HG03571 (cell line): ENCODE results near the gene OPN1MW3.
"Not testable (repeated sequence)": the region's sequence is repeated elsewhere in the genome, so short reads cannot be mapped to it uniquely, and the experiment has no call there.

Experiments
- ATAC-seq: cut with Tn5 transposase; IDR thresholded peaks from one replicate; pipeline ENCODE4 v1.9.1; 2021; ENCODE audit not compliant: unreplicated experiment

The OPN1MW3 gene

DNA sequence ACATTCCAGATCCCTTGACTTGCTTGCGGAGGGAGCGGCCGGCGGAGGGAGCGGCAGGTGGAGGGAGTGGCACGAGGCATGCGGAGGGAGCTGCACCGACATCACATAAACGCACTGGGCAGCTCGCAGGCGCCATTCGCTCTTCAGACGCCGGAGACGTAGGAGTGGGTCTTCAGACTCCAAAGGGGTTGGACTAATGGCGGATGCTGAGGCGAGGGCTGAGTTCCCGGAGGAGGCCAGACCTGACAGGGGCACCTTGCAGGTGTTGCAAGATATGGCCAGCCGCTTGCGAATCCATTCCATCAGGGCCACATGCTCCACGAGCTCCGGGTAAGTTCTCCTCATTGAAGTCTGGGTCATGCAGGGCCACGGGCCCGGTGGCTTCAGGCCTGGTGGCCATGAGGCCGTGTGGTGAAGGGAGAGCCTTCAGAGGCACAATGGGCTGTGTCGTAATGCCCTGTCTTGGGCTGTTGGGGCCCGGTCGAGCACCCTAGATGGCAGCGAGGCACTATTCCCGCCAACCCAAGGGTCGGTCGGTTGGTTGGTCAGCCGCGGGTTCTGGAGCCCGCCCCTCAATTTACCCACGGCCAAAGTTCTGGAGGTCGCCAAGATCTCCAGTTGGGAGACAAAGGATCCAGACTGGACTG lies 38.4 kb downstream of the OPN1MW3 start, which contains the start of gene TKTL1:
TKTL1 (plus strand) TSS at position 132 of the 647 bp plus-strand sequence; CDS start at position 197, 65 bp downstream.
- no peak for ATAC-seq

DNA sequence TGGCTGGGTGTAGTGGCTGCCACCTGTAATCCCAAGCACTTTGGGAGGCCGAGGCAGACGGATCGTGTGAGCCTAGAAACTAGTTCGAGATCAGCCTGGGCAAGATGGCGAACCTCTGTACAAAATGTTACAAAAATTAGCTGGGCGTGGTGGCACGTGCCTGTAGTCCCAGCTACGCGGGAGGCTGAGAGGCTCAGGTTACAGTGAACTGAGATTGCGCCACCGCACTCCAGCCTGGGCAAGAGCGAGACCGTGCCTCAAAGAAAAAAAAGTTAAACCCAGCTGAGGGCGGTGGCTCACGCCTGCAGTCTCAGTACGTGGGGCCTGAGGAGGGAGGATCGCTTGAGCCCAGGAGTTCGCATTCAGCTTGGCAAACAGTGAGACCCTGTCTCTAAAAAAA lies 39.3 kb downstream of the OPN1MW3 start:
- ATAC-seq, result no peak

DNA sequence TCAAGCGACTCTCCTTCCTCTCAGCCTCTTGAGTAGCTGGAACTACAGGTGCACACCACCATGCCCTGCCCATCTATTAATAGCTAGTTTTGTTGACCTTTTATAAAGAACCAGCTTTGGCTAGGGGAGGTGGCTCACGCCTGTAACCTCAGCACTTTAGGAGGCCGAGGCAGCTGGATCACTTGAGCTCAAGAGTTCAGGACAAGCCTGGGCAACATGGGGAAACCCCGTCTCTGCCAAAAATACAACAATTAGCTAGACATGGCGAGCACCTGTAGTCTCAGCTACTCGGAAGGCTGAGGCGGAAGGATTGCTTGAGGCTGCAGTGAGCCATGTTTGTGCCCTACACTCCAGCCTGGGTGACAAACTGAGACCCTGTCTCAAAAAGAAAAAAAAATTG lies 40.9 kb downstream of the OPN1MW3 start:
- no peak for ATAC-seq

DNA sequence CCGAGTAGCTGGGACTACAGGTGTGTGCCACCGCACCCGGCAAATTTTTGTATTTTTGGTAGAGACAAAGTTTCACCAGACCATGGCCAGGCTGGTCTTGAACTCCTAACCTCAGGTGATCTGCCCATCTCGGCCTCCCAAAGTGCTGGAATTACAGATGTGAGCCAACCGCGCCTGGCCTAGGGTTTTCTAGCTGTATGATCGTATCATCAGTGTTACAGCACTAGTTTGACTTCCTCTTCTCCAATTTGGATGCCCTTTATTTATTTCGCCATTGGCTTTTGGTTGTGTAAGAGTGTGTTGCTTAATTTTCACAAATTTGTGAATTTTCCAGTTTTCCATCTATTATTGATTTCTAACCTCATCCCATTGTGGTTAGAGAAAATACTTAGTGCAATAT lies 43.4 kb downstream of the OPN1MW3 start:
- ATAC-seq, result no peak

DNA sequence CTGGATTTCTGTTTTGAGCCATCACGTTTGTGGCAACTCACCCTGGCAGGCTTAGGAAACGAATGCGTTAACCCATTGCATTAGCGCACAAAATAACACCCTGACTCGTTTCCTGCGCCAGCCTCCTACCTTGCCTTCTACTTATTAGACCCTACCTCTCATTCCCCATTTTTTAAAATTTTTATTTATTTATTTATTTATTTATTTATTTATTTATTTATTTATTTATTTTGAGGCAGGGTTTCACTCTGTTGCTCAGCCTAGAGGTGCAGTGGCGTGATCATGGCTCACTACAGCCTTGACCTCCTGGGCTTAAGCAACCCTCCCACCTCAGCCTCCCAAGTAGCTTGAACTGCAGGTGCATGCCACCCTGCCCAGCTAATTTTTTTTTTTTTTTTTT lies 45.6 kb downstream of the OPN1MW3 start:
- ATAC-seq, result not testable (repeated sequence)

DNA sequence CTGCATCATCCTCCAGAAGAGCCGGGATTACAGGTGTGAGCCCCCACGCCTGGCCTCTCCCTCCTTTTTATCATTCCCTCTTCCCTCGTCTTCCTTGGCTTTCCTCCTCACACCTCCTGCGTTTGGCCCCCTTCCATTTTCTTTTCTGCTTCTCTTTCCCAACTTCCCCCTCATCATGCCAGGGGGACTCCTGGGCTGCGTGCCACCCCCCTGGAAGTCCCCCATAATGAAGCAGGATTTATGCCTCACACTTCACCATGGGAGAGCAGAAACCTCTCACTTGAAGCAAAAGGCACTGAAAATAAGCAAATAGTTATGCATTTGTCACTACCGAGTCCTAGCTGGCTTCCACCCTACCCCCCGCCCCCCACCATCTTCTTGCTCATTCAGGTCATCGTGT lies 46.1 kb downstream of the OPN1MW3 start:
- ATAC-seq, result no peak

DNA sequence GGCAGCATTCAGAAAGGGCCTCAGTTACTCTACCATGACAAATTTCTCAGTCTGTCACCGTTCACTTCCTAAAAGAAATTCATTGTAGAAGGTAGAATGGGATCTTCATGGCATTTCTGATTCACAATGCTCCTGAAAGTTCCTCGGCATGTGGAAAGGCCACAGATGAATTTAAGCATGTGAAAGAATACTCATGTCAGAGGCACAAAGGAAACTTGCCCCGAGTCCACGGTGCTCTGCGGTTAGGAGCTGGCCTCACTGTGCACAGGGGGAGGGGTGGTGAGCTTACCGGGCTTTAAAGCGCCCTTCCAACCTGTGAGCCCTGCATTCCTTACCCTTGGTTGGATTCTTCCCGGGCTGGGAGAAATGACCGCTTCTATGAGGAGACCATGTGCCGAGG lies 47.5 kb downstream of the OPN1MW3 start:
- no peak for ATAC-seq

DNA sequence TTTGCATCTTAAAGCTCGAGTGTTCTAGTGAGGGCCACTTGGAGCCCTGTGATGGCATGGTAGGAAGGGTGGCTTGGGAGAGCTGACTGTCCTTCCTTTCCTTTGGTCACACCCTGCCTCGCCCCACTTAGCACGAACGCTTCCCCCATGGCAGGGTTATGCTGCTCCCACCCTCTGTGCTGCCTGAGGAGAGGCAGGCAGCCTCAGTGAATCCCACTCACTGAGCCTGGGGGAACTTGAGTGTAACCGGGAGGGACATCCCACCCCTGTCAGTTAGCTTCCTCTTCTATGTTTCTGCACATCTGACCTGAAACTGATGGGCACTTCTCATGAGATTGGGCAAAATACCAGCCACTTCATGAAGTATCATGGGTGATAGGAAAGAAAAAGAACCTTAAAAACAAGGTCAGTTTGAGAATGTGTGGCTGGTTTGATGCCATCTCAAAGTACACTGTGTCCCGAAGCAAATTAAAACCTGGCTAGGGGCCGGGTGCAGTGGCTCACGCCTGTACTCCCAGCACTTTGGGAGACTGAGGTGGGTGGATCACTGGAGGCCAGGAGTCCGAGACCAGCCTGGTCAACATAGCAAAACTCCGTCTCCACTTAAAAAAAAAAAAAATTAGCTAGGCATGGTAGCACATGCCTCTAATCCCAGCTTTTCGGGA lies 48.3 kb downstream of the OPN1MW3 start:
- no peak for ATAC-seq

DNA sequence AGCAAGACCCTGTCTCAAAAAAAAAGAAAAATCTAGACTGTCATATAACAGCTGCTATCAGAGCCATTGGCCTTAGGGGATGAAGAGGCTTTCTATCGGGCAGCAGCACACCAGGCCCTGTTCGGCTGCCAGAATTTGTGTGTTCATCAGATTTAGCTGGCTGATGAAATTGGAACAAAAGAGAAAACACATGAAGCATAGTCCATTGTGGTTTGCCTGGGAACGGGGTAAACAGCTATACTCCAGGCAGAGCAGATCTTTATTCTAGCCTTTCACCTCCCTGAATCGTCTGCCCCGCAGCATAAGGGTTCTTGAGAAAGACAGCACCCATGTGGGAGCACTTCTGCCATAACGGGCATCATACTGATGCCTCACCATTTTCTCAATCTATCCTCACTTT lies 49.8 kb downstream of the OPN1MW3 start:
- no peak for ATAC-seq

DNA sequence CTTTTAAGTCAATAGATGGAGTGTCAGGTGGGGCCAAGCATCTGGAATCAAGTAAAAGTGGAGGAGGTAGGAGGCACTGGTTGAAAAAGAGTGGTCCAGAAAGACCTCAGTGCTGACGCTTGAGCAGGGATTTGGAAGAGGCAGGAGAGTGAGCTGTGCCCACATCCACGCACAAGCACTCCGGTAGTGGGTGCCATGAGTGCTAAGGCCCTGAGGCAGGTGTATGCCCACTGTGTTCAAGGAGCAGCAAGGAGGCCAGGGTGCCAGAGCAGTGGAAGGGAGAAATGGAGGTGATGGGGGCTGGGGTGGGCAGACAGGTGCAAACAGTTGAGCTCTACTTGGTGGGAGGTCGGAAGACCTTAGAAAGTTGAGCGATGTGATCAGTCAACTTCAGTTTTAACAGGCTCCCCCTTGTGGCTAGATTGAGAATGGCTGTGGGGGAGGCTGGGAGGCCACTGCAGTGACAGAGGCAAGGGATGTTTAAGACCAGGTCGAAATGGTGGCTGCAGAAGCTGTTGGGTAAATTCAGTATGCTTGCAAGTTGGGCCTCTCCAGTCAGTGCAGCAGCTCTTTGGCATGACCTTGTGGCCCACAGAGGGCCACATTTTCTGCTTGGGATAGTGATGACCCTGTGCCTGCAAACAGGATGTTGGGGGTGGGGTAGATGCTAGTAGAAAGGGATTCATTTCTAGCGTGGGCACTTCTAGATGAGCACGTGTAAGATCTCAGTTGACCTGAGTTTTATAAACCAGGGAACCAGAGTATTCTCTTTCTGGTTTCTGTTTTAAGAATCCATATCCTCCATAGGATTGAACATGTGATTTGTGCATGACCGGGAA lies 50.9 kb downstream of the OPN1MW3 start:
- no peak for ATAC-seq

DNA sequence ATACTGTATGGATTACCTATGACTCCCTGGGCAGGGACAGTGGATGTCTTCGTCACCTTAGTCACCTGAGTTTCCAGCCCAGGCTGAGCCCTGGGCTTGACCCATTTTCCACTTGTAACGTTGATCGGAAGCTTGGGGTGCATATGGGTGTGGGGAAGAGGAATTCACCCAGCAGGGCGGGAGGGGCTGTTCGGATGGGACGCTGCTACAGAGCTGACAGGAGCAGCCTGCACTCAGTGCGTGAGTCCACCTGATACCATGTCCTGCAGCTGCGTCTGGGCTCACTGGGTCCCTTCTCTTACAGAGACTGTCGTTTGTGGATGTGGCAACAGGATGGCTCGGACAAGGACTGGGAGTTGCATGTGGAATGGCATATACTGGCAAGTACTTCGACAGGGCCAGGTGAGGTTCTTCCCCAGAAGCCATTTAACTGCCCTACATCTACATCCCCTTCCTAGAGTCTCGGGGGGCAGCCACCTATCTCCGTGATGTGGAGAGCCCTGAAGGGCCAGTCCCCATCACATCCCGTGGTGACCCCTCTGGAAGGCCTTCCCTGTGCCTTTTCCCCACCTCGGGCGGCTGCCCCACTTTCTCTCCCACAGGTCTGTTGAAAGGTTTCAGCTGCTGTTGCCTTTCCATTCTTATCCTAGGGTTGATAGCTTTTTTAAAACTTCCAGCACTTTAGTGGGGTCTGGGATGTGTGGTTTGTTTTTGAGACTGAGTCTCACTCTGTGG lies 51.8 kb downstream of the OPN1MW3 start:
- no peak for ATAC-seq

DNA sequence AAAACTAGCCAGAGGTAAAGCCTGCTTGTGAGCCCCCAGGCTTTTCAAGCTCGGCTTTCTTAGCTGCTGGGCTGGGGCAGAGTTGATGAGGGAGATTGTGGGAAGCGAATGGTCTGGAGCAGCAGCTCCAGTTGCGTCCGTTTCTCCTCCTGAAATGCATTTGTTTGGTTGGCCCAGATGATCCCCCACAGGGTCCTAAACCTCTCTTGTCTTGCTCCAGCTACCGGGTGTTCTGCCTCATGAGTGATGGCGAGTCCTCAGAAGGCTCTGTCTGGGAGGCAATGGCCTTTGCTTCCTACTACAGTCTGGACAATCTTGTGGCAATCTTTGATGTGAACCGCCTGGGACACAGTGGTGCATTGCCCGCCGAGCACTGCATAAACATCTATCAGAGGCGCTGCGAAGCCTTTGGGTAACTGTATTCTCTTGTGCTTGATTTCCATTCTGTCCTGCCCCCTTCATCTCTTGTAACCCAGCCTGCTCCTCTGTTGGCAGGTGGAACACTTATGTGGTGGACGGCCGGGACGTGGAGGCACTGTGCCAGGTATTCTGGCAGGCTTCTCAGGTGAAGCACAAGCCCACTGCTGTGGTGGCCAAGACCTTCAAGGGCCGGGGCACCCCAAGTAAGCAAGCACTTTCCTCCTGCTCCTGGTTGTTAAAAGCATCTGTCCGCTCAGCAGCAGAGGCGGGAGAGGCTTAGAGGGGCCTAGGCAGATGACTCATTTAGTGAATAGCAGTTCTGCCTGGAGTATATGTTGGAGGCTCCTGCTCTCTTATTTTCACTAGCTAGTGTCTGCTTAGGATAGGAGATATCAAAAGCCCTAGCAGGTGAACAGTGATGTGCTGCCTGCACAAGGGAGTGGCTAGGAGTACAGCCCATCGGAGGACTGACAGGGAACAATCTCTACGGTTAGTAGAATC lies 53.5 kb downstream of the OPN1MW3 start:
- ATAC-seq, result no peak

DNA sequence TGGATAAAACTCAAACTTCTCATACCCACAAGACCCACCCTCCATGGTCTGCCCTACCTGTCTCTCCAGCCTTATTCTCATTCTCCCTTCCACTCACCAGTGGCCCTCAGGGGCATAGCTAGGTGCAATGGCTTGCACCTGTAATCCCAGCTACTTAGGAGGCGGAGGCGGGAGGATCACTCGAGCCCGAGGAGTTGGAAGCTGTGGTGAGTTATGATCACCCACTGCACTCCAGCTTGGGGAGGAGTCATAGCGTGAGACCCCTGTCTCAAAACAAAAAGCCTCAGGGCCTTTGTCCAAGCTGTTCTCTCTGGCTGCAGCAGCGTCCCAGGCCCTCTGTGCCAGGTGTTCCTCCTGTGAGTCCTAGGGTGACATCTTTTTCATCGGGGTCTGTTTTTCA lies 54.7 kb downstream of the OPN1MW3 start:
- ATAC-seq, result no peak

DNA sequence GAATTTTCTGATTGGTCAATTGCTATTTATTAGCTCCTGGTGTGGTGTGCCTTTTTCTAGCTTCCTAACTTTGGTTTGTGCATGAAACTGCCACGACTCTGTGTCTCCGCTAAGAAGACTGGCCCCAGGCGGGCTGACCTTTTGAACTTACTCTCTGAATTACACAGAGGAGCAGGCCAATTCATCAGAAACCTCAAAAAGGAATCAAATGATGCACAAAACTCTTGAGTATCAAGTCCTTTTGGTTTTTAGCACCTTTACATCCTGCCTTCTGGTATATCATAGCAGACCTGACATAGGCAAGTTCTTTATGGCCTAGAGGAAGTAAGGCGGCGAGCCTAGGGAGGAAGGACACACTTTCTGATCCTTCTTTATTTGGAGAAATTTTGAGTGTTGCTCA lies 55.8 kb downstream of the OPN1MW3 start:
- no peak for ATAC-seq

DNA sequence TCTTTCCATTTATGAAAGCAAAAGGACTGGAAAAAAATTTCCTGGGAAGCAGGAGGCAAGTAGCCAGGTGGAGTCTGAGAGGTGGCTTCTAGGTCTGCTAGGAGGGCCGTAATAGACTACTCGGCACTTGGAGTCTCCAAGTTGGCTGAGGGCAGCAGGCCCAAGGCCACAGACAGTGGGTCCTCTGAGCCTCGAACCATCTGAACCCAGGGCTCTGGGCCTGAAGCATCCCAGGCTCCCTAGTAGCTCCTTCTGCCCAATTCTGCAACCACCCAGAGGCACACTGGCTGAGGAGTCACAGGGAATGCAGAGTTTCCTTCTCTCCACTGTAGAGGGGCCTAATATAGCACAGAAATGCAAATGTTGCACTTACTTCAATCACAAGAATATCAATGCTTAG lies 58.0 kb downstream of the OPN1MW3 start:
- no peak for ATAC-seq

DNA sequence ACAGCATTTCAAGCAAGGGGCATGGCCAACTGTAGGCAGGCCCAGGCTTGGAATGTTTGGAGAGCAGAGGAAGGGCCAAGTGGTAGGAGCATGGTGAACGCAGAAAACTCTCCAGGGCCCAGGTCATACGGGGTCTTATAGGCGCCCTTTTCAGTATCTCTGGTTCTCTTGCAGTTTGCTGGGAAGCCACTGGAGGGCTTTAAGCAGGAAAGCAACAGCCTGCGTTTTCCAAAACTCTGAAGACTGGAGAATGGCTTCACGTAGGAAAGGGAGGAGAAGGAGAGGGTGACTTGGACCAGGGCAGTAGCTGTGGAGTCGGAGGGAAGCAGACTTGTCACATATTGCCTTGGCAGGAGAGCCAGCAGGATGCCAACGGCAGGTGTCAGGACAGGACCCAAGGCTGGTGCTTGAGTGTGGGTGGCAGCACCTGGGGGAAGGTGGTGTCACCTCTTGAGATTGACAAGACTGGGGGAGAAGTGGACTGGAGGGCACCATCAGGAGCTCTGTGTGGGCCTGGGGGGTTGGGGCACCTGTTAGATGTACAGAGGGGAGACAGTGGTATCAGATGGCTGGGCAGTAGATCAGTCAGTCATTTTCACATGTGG lies 60.1 kb downstream of the OPN1MW3 start:
- ATAC-seq, result no peak

DNA sequence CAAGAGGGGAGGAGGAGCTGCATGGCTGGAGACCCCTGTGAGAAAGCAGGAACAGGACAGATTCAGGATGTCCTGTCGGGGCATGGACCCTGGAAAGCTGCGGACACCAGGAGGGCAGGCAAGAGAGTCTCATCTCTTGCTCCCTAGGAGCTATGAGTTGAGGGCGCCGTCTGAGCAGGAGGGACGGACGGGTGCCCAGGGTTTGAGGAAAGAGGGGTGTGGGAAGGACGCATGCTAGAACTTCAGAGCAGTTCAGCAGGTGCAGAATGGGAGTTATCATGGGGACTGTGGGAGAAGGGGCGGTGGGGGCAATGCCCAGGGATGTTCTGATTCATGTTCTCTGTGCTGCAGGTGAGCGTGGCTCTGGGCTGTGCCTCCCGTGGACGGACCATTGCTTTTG lies 63.0 kb downstream of the OPN1MW3 start:
- ATAC-seq, result no peak
